Effector CD4-positive, alpha-beta T cell (primary cell): ENCODE data around the gene ZSCAN12.
"Not testable (repeated sequence)": the region's sequence is repeated elsewhere in the genome, so short reads cannot be mapped to it uniquely, and the experiment has no call there.

ENCODE experiments used
- DNase-seq: peaks from one replicate; pipeline ENCODE4 v3.0.0-alpha.2; 2020
- total RNA-seq: gene quantifications from one replicate; lab custom pipeline; 2026; lab: John Stamatoyannopoulos, UW

Gene ZSCAN12
- total RNA-seq, result 14.1 reads per million, percentile 39 among the genes with 10 or more reads in this experiment

- peak; percentile 65 for DNase-seq
These were observed at the start of gene ZSCAN12 for GRCh38 chr6:28399350-28400121. Gene ZSCAN12, minus strand, starts transcription at chr6:28399747. Its CDS starts 1,342 bp downstream, at chr6:28398405.

- no peak for DNase-seq
These were observed 49.5 kb upstream of the ZSCAN12 start for GRCh38 chr6:28449056-28449455.

GRCh38 chr6:28447512-28447906, 48.0 kb upstream of the ZSCAN12 start:
- not testable (repeated sequence) for DNase-seq

GRCh38 chr6:28446818-28447511, 47.4 kb upstream of the ZSCAN12 start:
- DNase-seq, result no peak

- DNase-seq, result not testable (repeated sequence)
These were observed 45.2 kb upstream of the ZSCAN12 start for GRCh38 chr6:28444759-28445158.

GRCh38 chr6:28443112-28443773, 43.7 kb upstream of the ZSCAN12 start, which contains the start of gene ZSCAN23:
Gene ZSCAN23, minus strand, starts transcription at chr6:28443491. Its CDS starts 7,225 bp downstream, at chr6:28436266.
- peak; percentile 75 for DNase-seq

- no peak for DNase-seq
These were observed 43.0 kb upstream of the ZSCAN12 start for GRCh38 chr6:28442586-28442985.

GRCh38 chr6:28436404-28436803, 36.9 kb upstream of the ZSCAN12 start:
- DNase-seq, result no peak

- DNase-seq, result no peak
These were observed 33.6 kb upstream of the ZSCAN12 start for GRCh38 chr6:28433119-28433518.

- no peak for DNase-seq
These were observed 30.2 kb upstream of the ZSCAN12 start for GRCh38 chr6:28429781-28430180.

- DNase-seq, result no peak
These were observed 26.5 kb upstream of the ZSCAN12 start for GRCh38 chr6:28425944-28426541.

GRCh38 chr6:28424163-28424562, 24.6 kb upstream of the ZSCAN12 start:
- DNase-seq, result no peak

- DNase-seq, result no peak
These were observed 24.0 kb upstream of the ZSCAN12 start for GRCh38 chr6:28423546-28423945.

GRCh38 chr6:28413681-28414080, 14.1 kb upstream of the ZSCAN12 start:
- no peak for DNase-seq

GRCh38 chr6:28410767-28411166, 11.2 kb upstream of the ZSCAN12 start:
- DNase-seq, result no peak

GRCh38 chr6:28408076-28408802, 8.7 kb upstream of the ZSCAN12 start:
- DNase-seq, result no peak

GRCh38 chr6:28407401-28407800, 7.9 kb upstream of the ZSCAN12 start:
- no peak for DNase-seq

- DNase-seq, result not testable (repeated sequence)
These were observed 4.4 kb upstream of the ZSCAN12 start for GRCh38 chr6:28403923-28404322.

GRCh38 chr6:28402197-28402596, 2.6 kb upstream of the ZSCAN12 start:
- no peak for DNase-seq

GRCh38 chr6:28401172-28401571, 1.6 kb upstream of the ZSCAN12 start:
- no peak for DNase-seq

GRCh38 chr6:28400122-28400451, 540 bp upstream of the ZSCAN12 start:
- DNase-seq, result no peak

GRCh38 chr6:28395918-28396317, 3.6 kb downstream of the ZSCAN12 start:
- DNase-seq, result no peak
